ENCODE measurements around the gene TOM1L2.

GRCh38 chr17:17935321-17936271 is 36.6 kb downstream of the TOM1L2 start:
- TF ChIP-seq, protein P1, sequence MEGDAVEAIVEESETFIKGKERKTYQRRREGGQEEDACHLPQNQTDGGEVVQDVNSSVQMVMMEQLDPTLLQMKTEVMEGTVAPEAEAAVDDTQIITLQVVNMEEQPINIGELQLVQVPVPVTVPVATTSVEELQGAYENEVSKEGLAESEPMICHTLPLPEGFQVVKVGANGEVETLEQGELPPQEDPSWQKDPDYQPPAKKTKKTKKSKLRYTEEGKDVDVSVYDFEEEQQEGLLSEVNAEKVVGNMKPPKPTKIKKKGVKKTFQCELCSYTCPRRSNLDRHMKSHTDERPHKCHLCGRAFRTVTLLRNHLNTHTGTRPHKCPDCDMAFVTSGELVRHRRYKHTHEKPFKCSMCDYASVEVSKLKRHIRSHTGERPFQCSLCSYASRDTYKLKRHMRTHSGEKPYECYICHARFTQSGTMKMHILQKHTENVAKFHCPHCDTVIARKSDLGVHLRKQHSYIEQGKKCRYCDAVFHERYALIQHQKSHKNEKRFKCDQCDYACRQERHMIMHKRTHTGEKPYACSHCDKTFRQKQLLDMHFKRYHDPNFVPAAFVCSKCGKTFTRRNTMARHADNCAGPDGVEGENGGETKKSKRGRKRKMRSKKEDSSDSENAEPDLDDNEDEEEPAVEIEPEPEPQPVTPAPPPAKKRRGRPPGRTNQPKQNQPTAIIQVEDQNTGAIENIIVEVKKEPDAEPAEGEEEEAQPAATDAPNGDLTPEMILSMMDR (IDR thresholded peaks at IDR 0.05 in 2 of 3, conservative IDR thresholded peaks at IDR 0.05 in 1 of 3; ENCODE audit: borderline replicate concordance in 1 of 3, insufficient read depth in 1 of 3, low read depth in 2 of 3, low read length in 2 of 3) = no peak
- TF ChIP-seq POLR2A (IDR thresholded peaks at IDR 0.05; ENCODE audit: borderline replicate concordance, extremely low read depth, insufficient read depth, insufficient read length) = no peak
- TF ChIP-seq ZNF274 (IDR thresholded peaks at IDR 0.05; ENCODE audit: low read depth, low read length) = no peak
- no peak for TF ChIP-seq ZFX (IDR thresholded peaks at IDR 0.05)
- no peak for TF ChIP-seq TCF7L2 (IDR thresholded peaks at IDR 0.05; ENCODE audit: borderline replicate concordance, extremely low read depth, insufficient read depth, insufficient read length)
- no peak for TF ChIP-seq YY1 (IDR thresholded peaks at IDR 0.05; ENCODE audit: extremely low read depth, insufficient replicate concordance, low read depth, low read length)
- TF ChIP-seq, protein P2, sequence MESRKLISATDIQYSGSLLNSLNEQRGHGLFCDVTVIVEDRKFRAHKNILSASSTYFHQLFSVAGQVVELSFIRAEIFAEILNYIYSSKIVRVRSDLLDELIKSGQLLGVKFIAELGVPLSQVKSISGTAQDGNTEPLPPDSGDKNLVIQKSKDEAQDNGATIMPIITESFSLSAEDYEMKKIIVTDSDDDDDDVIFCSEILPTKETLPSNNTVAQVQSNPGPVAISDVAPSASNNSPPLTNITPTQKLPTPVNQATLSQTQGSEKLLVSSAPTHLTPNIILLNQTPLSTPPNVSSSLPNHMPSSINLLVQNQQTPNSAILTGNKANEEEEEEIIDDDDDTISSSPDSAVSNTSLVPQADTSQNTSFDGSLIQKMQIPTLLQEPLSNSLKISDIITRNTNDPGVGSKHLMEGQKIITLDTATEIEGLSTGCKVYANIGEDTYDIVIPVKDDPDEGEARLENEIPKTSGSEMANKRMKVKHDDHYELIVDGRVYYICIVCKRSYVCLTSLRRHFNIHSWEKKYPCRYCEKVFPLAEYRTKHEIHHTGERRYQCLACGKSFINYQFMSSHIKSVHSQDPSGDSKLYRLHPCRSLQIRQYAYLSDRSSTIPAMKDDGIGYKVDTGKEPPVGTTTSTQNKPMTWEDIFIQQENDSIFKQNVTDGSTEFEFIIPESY (IDR thresholded peaks at IDR 0.05; ENCODE audit: extremely low read depth, insufficient replicate concordance, low read length) = no peak
- no peak for TF ChIP-seq JUND (IDR thresholded peaks at IDR 0.05)
- no peak for TF ChIP-seq SRF (IDR thresholded peaks at IDR 0.05; ENCODE audit: low read depth)
- no peak for TF ChIP-seq POLR2AphosphoS5 (IDR thresholded peaks at IDR 0.05; ENCODE audit: low read depth, low read length)
- TF ChIP-seq CEBPB (IDR thresholded peaks at IDR 0.05; ENCODE audit: low read depth) = peak; percentile 37; the same call in 1 of the 2 replicates
- TF ChIP-seq EZH2phosphoT487 (IDR thresholded peaks at IDR 0.05; ENCODE audit: borderline replicate concordance) = no peak
- no peak for TF ChIP-seq EZH2 (IDR thresholded peaks at IDR 0.05)
- no peak for TF ChIP-seq SIN3A (IDR thresholded peaks at IDR 0.05; ENCODE audit: low read depth)
